ENCODE data around the gene INPPL1. TPM values are rescaled to one million over a fixed set of nuclear protein-coding genes. Genes with fewer than 3 reads are reported as not detected.
"Not testable (repeated sequence)": the region's sequence is repeated elsewhere in the genome, so short reads cannot be mapped to it uniquely, and the experiment has no call there.

INPPL1 gene
- total RNA-seq, 5 donors from 2014 or later (not counting 1 experiment from before 2014, with no cell fraction given), result 112 to 162 (median 147) TPM

GRCh38 chr11:72266960-72267359 is 42.4 kb downstream of the INPPL1 start:
- POLR2A ChIA-PET; H3K4me3 Mint-ChIP-seq; ATAC-seq (replicated peaks in 1 of 4); CTCF ChIA-PET; H3K27ac ChIP-seq (ENCODE audit: low read length); H3K4me1 Mint-ChIP-seq; H3K27ac Mint-ChIP-seq; H3K36me3 Mint-ChIP-seq; H3K9me3 Mint-ChIP-seq; H3K9me3 ChIP-seq; H3K4me1 ChIP-seq (ENCODE audit: control insufficient read depth in 1 of 2, extremely low read depth in 1 of 2, insufficient read depth in 2 of 2, low read length in 2 of 2); DNase-seq; H3K36me3 ChIP-seq (ENCODE audit: control insufficient read depth in 2 of 2, extremely low read depth in 1 of 2, insufficient read depth in 1 of 2, low read length in 1 of 2); H3K4me3 ChIP-seq (ENCODE audit: control insufficient read depth in 1 of 2, extremely low read depth in 1 of 2, low read length in 1 of 2): not testable (repeated sequence)
- H3K27me3 ChIP-seq (replicated peaks in 1 of 2; ENCODE audit: control insufficient read depth in 2 of 2, extremely low read depth in 1 of 2, insufficient read depth in 2 of 2, low read length in 1 of 2), result peaks cover 0 to 12% of the 10 kb centered on the region in 2 experiments
- no CpG with 5 or more reads among the region's 5 CpGs for WGBS (ENCODE audit: insufficient coverage)
- H3K27me3 Mint-ChIP-seq, result peaks cover 18 to 24% of the 10 kb centered on the region in 2 donors

DNA sequence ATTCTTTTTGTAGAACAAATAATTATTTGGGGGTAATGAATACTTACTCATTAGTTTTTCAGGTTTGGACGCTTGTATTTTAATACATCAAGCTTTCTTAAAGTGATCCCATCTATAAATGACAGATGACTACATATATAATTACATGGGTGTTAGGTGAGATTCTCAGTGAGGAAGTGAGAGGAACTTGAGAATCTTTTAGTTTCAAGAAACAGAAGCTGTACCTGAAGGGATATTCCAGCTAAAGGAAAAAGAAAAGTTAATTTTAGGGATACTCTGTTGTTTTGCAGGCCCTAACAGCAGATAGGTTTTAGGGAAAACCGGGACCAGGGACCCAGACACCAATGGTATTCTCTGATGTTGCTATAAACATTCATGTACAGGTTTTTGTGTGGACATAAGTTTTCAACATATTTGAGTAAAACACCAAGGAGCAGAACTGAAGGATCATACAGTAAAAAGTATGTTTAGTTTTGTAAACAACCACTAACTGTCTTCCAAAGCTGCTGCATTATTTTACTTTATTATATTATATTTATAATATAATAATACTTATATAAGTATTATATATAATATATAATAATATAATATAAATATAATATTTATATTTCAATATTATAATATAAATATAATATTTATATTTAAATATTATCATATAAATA is 43.5 kb downstream of the INPPL1 start:
- no peak overlapping the region for H3K27ac ChIP-seq (ENCODE audit: low read length)
- DNase-seq (no peak), ATAC-seq (replicated peaks in 1 of 4) (no peak)
- H3K9me3 Mint-ChIP-seq, result no peaks in the 10 kb centered on the region
- no peaks in the 10 kb centered on the region for H3K36me3 ChIP-seq (ENCODE audit: control insufficient read depth in 2 of 2, extremely low read depth in 1 of 2, insufficient read depth in 1 of 2, low read length in 1 of 2)
- peaks cover 0 to 12% of the 10 kb centered on the region in 2 experiments for H3K27me3 ChIP-seq (replicated peaks in 1 of 2; ENCODE audit: control insufficient read depth in 2 of 2, extremely low read depth in 1 of 2, insufficient read depth in 2 of 2, low read length in 1 of 2)
- POLR2A ChIA-PET, result interaction anchor here in 1 of 2 donors (0.6 kb wide), 1 partner anchor 192 kb away, joined by 3 read pairs; no protein-coding TSS in a partner anchor
- H3K4me3 ChIP-seq (ENCODE audit: control insufficient read depth in 1 of 2, extremely low read depth in 1 of 2, low read length in 1 of 2), result no peak overlapping the region
- no peak overlapping the region for H3K4me3 Mint-ChIP-seq
- CTCF ChIA-PET, result no interaction called here
- no peak overlapping the region for H3K27ac Mint-ChIP-seq
- WGBS (ENCODE audit: insufficient coverage), result no CpG with 5 or more reads among the region's 2 CpGs
- H3K9me3 ChIP-seq, result no peaks in the 10 kb centered on the region
- H3K4me1 ChIP-seq (ENCODE audit: control insufficient read depth in 1 of 2, extremely low read depth in 1 of 2, insufficient read depth in 2 of 2, low read length in 2 of 2), result peaks cover 0 to 3% of the 10 kb centered on the region in 2 experiments
- H3K36me3 Mint-ChIP-seq, result no peaks in the 10 kb centered on the region
- H3K27me3 Mint-ChIP-seq, result peaks cover 18 to 21% of the 10 kb centered on the region in 2 donors
- H3K4me1 Mint-ChIP-seq, result peaks cover 0 to 7% (median 5%) of the 10 kb centered on the region in 3 donors

GRCh38 chr11:72271980-72272379 is 47.4 kb downstream of the INPPL1 start:
- CTCF ChIA-PET, result no interaction called here
- Histone ChIP-seq H3K4me3 (ENCODE audit: control insufficient read depth in 1 of 2, extremely low read depth in 1 of 2, low read length in 1 of 2) (no peak overlapping the region), H3K27me3 (replicated peaks in 1 of 2; ENCODE audit: control insufficient read depth in 2 of 2, extremely low read depth in 1 of 2, insufficient read depth in 2 of 2, low read length in 1 of 2) (peaks cover 0 to 6% of the 10 kb centered on the region in 2 experiments), H3K36me3 (ENCODE audit: control insufficient read depth in 2 of 2, extremely low read depth in 1 of 2, insufficient read depth in 1 of 2, low read length in 1 of 2) (no peaks in the 10 kb centered on the region), H3K27ac (ENCODE audit: low read length) (no peak overlapping the region), H3K4me1 (ENCODE audit: control insufficient read depth in 1 of 2, extremely low read depth in 1 of 2, insufficient read depth in 2 of 2, low read length in 2 of 2) (peaks cover 0 to 3% of the 10 kb centered on the region in 2 experiments), H3K9me3 (no peaks in the 10 kb centered on the region)
- Mint-ChIP-seq H3K4me1 (peaks cover 0 to 9% (median 5%) of the 10 kb centered on the region in 3 donors), H3K4me3 (no peak overlapping the region), H3K9me3 (no peaks in the 10 kb centered on the region), H3K36me3 (peaks cover 3% of the 10 kb centered on the region), H3K27ac (no peak overlapping the region), H3K27me3 (peaks cover 22 to 24% of the 10 kb centered on the region in 2 donors)
- DNase-seq (no peak), ATAC-seq (replicated peaks in 1 of 4) (no peak)
- POLR2A ChIA-PET, result no interaction called here
- WGBS (ENCODE audit: insufficient coverage), result no CpG with 5 or more reads among the region's 1 CpG

GRCh38 chr11:72274435-72274834 is 49.9 kb downstream of the INPPL1 start:
- Histone ChIP-seq H3K27ac (ENCODE audit: low read length) (no peak overlapping the region), H3K9me3 (no peaks in the 10 kb centered on the region), H3K4me3 (ENCODE audit: control insufficient read depth in 1 of 2, extremely low read depth in 1 of 2, low read length in 1 of 2) (no peak overlapping the region), H3K27me3 (replicated peaks in 1 of 2; ENCODE audit: control insufficient read depth in 2 of 2, extremely low read depth in 1 of 2, insufficient read depth in 2 of 2, low read length in 1 of 2) (no peaks in the 10 kb centered on the region), H3K36me3 (ENCODE audit: control insufficient read depth in 2 of 2, extremely low read depth in 1 of 2, insufficient read depth in 1 of 2, low read length in 1 of 2) (no peaks in the 10 kb centered on the region), H3K4me1 (ENCODE audit: control insufficient read depth in 1 of 2, extremely low read depth in 1 of 2, insufficient read depth in 2 of 2, low read length in 2 of 2) (peaks cover 0 to 3% of the 10 kb centered on the region in 2 experiments)
- no CpG with 5 or more reads among the region's 6 CpGs for WGBS (ENCODE audit: insufficient coverage)
- Mint-ChIP-seq H3K27ac (no peak overlapping the region), H3K9me3 (no peaks in the 10 kb centered on the region), H3K36me3 (peaks cover 3% of the 10 kb centered on the region), H3K4me1 (peaks cover 0 to 9% (median 5%) of the 10 kb centered on the region in 3 donors), H3K27me3 (peaks cover 18 to 24% of the 10 kb centered on the region in 2 donors), H3K4me3 (no peak overlapping the region)
- DNase-seq (no peak), ATAC-seq (replicated peaks in 1 of 4) (no peak)
- CTCF ChIA-PET, result interaction anchor here in 1 of 2 donors (0.6 kb wide), 1 partner anchor 776 kb away, joined by 7 read pairs; no protein-coding TSS in a partner anchor
- POLR2A ChIA-PET, result no interaction called here

DNA sequence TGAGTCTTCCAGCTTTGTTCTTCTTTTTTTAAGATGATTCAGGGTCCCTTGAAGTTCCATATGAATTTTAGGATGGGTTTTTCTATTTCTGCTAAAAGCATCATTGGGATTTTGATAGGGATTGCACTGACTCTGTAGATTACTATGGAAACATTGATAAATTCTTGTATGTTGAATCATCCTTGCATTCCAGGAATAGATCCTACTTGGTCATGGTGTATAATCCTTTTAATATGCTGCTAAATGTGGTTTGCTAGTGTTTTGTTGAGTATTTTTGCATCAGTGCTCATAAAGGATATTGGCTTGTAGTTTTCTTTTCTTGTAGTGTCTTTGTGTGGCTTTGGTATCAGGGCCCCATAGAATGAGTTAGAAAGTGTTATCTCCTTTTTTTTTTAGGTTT is 54.3 kb downstream of the INPPL1 start:
- H3K4me3 ChIP-seq (ENCODE audit: control insufficient read depth in 1 of 2, extremely low read depth in 1 of 2, low read length in 1 of 2), result no peak overlapping the region
- POLR2A ChIA-PET, result no interaction called here

DNA sequence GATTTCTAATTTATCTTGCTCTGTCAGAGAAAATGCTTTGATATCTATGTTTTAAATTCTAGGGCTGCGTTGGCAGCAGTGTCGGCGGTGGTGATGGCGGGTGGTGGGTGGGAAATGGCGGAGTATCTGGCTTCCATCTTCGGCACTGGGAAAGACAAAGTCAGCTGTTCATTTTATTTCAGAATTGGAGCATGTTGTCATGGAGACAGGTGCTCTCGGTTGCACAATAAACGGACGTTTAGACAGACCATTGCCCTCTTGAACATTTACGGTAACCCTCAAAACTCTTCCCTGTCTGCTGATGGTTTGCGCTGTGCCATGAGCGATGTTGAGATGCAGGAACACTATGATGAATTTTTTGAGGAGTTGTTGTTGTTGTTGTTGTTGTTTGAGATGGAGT is 55.5 kb downstream of the INPPL1 start:
- H3K27me3 Mint-ChIP-seq, result peaks cover 38 to 40% of the 10 kb centered on the region in 2 donors
- CTCF ChIA-PET, result no interaction called here
- ATAC-seq (replicated peaks in 1 of 4), result no peak
- no peaks in the 10 kb centered on the region for H3K36me3 ChIP-seq (ENCODE audit: control insufficient read depth in 2 of 2, extremely low read depth in 1 of 2, insufficient read depth in 1 of 2, low read length in 1 of 2)
- H3K27ac ChIP-seq (ENCODE audit: low read length), result no peak overlapping the region
- no peaks in the 10 kb centered on the region for H3K9me3 Mint-ChIP-seq
- H3K36me3 Mint-ChIP-seq, result no peaks in the 10 kb centered on the region
- no peak overlapping the region for H3K27ac Mint-ChIP-seq
- POLR2A ChIA-PET, result no interaction called here
- no peak for DNase-seq
- WGBS (ENCODE audit: insufficient coverage), result 94% methylated on average over 10 of the region's 12 CpGs
- no peaks in the 10 kb centered on the region for H3K4me1 Mint-ChIP-seq
- no peaks in the 10 kb centered on the region for H3K9me3 ChIP-seq
- no peaks in the 10 kb centered on the region for H3K4me1 ChIP-seq (ENCODE audit: control insufficient read depth in 1 of 2, extremely low read depth in 1 of 2, insufficient read depth in 2 of 2, low read length in 2 of 2)
- H3K4me3 Mint-ChIP-seq, result no peak overlapping the region
- no peak overlapping the region for H3K4me3 ChIP-seq (ENCODE audit: control insufficient read depth in 1 of 2, extremely low read depth in 1 of 2, low read length in 1 of 2)
- peaks cover 0 to 17% of the 10 kb centered on the region in 2 experiments for H3K27me3 ChIP-seq (replicated peaks in 1 of 2; ENCODE audit: control insufficient read depth in 2 of 2, extremely low read depth in 1 of 2, insufficient read depth in 2 of 2, low read length in 1 of 2)

More for the DNA sequence above, 54.3 kb downstream of the INPPL1 start:
- H3K36me3 ChIP-seq (ENCODE audit: control insufficient read depth in 2 of 2, extremely low read depth in 1 of 2, insufficient read depth in 1 of 2, low read length in 1 of 2), result no peaks in the 10 kb centered on the region
- H3K9me3 ChIP-seq, result no peaks in the 10 kb centered on the region
- Mint-ChIP-seq H3K4me1 (no peaks in the 10 kb centered on the region), H3K27me3 (peaks cover 40% of the 10 kb centered on the region in 2 donors), H3K36me3 (no peaks in the 10 kb centered on the region), H3K27ac (no peak overlapping the region), H3K9me3 (no peaks in the 10 kb centered on the region), H3K4me3 (no peak overlapping the region)
- DNase-seq (no peak), ATAC-seq (replicated peaks in 1 of 4) (no peak)
- no peaks in the 10 kb centered on the region for H3K4me1 ChIP-seq (ENCODE audit: control insufficient read depth in 1 of 2, extremely low read depth in 1 of 2, insufficient read depth in 2 of 2, low read length in 2 of 2)
- H3K27me3 ChIP-seq (replicated peaks in 1 of 2; ENCODE audit: control insufficient read depth in 2 of 2, extremely low read depth in 1 of 2, insufficient read depth in 2 of 2, low read length in 1 of 2), result peaks cover 0 to 17% of the 10 kb centered on the region in 2 experiments
- no peak overlapping the region for H3K27ac ChIP-seq (ENCODE audit: low read length)
- CTCF ChIA-PET, result interaction anchor here in 1 of 2 donors (0.6 kb wide), 1 partner anchor 158 kb away, joined by 3 read pairs; no protein-coding TSS in a partner anchor

Data from T-cell (primary cell).